Measurements from ENCODE around the gene MS4A10.
"Not testable (repeated sequence)": the region's sequence is repeated elsewhere in the genome, so short reads cannot be mapped to it uniquely, and the experiment has no call there.

MS4A10 gene

DNA sequence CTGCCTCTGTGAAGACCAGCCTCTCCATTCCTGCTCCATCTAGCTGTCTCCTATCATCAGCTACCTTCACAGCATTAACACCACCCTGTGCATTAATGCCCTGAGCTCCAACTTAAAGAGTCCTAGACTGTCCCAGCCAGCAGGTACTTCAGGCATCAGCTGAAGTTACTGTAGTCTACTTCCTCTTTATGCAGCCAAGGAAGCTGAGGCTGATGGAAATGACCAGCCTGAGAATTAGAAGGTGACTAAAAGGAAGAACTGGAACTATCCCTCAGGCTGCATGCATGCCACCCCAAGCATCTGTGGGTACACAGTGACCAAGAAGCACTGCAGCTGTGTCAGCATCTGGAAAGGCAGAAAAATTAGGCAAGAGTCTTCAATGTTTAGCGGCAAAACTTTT is 28.2 kb downstream of the MS4A10 start:
- TF ChIP-seq POLR2A (IDR thresholded peaks at IDR 0.05; ENCODE audit: extremely low read depth, insufficient read length) (no peak), MYC (IDR thresholded peaks at IDR 0.05; ENCODE audit: low read depth, low read length) (no peak)
- TF ChIP-seq, protein P1, sequence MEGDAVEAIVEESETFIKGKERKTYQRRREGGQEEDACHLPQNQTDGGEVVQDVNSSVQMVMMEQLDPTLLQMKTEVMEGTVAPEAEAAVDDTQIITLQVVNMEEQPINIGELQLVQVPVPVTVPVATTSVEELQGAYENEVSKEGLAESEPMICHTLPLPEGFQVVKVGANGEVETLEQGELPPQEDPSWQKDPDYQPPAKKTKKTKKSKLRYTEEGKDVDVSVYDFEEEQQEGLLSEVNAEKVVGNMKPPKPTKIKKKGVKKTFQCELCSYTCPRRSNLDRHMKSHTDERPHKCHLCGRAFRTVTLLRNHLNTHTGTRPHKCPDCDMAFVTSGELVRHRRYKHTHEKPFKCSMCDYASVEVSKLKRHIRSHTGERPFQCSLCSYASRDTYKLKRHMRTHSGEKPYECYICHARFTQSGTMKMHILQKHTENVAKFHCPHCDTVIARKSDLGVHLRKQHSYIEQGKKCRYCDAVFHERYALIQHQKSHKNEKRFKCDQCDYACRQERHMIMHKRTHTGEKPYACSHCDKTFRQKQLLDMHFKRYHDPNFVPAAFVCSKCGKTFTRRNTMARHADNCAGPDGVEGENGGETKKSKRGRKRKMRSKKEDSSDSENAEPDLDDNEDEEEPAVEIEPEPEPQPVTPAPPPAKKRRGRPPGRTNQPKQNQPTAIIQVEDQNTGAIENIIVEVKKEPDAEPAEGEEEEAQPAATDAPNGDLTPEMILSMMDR (IDR thresholded peaks at IDR 0.05; ENCODE audit: low read depth, low read length): no peak
- TF ChIP-seq, protein P2, sequence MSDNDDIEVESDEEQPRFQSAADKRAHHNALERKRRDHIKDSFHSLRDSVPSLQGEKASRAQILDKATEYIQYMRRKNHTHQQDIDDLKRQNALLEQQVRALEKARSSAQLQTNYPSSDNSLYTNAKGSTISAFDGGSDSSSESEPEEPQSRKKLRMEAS (IDR thresholded peaks at IDR 0.05; ENCODE audit: low read depth, low read length): no peak
- peak; percentile 35 for DNase-seq (ENCODE audit: low read depth)
- H3K4me3 ChIP-seq (ENCODE audit: low read depth, low read length): no peak overlapping the region

DNA sequence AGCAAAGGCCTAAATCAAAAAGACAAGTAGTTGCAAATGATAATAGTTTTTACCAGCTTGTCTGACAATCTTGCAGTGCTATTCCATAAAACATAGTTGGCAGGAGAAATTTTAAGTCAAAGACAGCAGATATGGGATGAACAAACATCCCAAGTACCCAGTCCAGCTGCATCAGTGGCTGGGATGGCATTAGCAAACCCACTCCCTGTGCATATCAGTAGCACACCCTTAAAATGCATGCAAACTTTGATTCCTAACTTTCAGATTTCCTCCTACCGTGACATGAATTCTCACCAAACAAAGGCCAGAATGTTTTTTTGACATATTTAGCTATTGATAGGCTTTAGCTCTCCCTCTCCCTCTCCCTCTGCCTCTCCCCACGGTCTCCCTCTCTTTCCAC is 29.0 kb downstream of the MS4A10 start:
- no peak overlapping the region for H3K4me3 ChIP-seq (ENCODE audit: low read depth, low read length)
- no peak for DNase-seq (ENCODE audit: low read depth)
- TF ChIP-seq, protein P1 (IDR thresholded peaks at IDR 0.05; ENCODE audit: low read depth, low read length): no peak
- TF ChIP-seq MYC (IDR thresholded peaks at IDR 0.05; ENCODE audit: low read depth, low read length) (no peak), POLR2A (IDR thresholded peaks at IDR 0.05; ENCODE audit: extremely low read depth, insufficient read length) (no peak)
- TF ChIP-seq, protein P2 (IDR thresholded peaks at IDR 0.05; ENCODE audit: low read depth, low read length): no peak

DNA sequence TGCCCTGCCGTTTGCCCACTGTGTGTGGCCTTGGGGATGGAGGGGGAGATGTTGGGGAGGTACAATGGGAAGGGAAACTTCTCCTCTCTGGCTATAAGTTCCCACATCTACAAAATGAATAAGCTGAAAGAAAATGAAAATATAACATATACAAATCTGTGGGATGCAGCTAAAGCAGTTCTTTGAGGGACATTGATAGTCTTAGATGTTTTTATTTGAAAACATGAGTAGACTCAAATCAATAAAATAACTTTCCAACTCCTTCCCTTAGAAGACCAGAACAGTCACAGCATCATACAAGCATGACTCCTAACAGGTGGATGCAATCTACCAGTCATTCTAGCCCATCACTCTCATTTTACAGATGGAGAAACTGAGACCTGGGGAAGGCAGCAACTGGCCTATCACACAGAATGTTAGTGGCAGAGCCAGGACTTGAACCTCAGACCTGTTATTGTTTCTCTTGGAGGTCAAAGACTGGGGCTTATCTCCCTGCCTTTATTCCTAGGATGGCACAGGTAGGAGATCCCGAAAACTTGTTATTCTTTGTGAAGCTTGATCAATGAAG is 31.5 kb downstream of the MS4A10 start:
- no peak for TF ChIP-seq POLR2A (IDR thresholded peaks at IDR 0.05; ENCODE audit: extremely low read depth, insufficient read length)
- TF ChIP-seq, protein P1 (IDR thresholded peaks at IDR 0.05; ENCODE audit: low read depth, low read length): no peak
- TF ChIP-seq MYC (IDR thresholded peaks at IDR 0.05; ENCODE audit: low read depth, low read length): no peak

DNA sequence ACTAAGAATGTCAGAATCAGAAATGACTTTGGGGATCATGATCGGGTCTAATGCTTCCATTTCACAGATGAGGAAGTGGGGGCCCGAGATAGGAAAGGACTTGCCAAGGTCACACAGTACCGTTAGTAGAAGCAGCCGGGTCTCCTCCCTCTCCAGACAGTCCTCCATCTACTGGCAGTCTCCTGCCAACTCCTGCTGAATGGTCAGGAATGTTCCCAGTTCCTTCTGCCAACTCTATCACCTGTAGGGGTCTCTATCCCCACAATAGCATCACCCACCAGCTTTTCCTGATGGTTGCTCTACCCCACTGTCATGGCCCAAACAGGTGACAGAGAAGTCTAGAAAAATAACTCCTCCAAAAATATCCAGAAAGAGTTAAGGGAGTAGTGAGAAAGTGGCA is 32.9 kb downstream of the MS4A10 start:
- no peak for DNase-seq (ENCODE audit: low read depth)
- TF ChIP-seq MYC (IDR thresholded peaks at IDR 0.05; ENCODE audit: low read depth, low read length): no peak
- no peak for TF ChIP-seq POLR2A (IDR thresholded peaks at IDR 0.05; ENCODE audit: extremely low read depth, insufficient read length)
- TF ChIP-seq, protein P2 (IDR thresholded peaks at IDR 0.05; ENCODE audit: low read depth, low read length): no peak
- TF ChIP-seq, protein P1 (IDR thresholded peaks at IDR 0.05; ENCODE audit: low read depth, low read length): no peak
- no peak overlapping the region for H3K4me3 ChIP-seq (ENCODE audit: low read depth, low read length)

More for the DNA sequence above, 31.5 kb downstream of the MS4A10 start:
- H3K4me3 ChIP-seq (ENCODE audit: low read depth, low read length): no peak overlapping the region
- DNase-seq (ENCODE audit: low read depth): no peak

DNA sequence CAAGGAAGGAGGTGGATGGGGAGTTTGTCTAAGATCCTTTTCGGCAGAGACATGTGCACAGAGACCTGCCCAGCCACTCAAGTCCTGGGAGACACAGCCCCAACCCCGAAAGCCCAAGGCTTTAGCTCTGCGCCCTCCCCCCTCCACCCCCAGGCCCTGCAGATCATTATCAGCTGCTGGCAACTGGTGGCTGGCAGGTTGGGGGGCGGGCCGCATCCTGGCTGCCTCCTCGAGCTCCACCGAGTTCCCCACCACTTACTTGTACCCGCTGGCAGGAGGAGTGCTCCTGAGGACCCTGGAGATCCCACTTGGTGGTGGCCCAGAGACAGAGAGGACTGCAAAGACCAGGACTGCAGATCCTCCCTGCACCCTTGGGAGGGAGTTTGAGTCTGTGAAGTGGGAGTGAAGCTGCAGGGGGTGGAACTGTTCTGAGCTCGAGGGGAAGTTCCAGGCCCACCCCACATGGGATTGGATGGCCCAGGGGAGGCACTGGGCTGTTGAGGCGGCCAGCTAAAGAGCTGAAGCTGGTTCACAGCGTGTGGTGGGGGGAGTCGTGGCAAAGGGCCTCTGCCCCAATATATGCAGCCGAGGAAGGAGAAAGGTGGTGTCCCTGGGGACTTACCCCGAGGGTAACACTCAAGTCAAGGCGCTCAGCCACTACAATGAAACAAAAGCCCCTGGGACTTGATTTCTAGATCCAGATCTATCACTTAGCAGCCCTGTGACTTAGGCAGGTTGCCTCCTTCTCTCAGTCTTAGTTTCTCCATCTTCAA is 36.9 kb downstream of the MS4A10 start:
- H3K4me3 ChIP-seq (ENCODE audit: low read depth, low read length): no peak overlapping the region
- TF ChIP-seq, protein P1 (IDR thresholded peaks at IDR 0.05; ENCODE audit: low read depth, low read length): no peak
- no peak for TF ChIP-seq POLR2A (IDR thresholded peaks at IDR 0.05; ENCODE audit: extremely low read depth, insufficient read length)
- peak; percentile 82 for DNase-seq (ENCODE audit: low read depth)

DNA sequence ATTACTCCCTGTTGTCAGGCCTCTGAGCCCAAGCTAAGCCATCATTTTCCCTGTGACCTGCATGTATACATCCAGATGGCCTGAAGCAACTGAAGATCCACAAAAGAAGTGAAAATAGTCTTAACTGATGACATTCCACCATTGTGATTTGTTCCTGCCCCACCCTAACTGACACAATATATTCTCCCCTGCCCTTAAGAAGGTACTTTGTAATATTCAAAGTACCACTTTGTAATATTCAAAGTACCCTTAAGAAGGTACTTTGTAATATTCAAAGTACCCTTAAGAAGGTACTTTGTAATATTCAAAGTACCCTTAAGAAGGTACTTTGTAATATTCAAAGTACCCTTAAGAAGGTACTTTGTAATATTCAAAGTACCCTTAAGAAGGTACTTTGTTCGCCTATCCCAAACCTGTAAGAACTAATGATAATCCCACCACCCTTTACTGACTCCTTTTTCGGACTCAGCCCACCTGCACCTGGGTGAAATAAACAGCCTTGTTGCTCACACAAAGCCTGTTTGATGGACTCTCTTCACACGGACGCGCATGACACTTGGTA is 38.7 kb downstream of the MS4A10 start:
- not testable (repeated sequence) for DNase-seq (ENCODE audit: low read depth); H3K4me3 ChIP-seq (ENCODE audit: low read depth, low read length)
